ENCODE results near the gene DHRS3.

Gene DHRS3

GRCh38 chr1:12637693-12638092, 19.7 kb upstream of the DHRS3 start:
- no peak for DNase-seq

DNA sequence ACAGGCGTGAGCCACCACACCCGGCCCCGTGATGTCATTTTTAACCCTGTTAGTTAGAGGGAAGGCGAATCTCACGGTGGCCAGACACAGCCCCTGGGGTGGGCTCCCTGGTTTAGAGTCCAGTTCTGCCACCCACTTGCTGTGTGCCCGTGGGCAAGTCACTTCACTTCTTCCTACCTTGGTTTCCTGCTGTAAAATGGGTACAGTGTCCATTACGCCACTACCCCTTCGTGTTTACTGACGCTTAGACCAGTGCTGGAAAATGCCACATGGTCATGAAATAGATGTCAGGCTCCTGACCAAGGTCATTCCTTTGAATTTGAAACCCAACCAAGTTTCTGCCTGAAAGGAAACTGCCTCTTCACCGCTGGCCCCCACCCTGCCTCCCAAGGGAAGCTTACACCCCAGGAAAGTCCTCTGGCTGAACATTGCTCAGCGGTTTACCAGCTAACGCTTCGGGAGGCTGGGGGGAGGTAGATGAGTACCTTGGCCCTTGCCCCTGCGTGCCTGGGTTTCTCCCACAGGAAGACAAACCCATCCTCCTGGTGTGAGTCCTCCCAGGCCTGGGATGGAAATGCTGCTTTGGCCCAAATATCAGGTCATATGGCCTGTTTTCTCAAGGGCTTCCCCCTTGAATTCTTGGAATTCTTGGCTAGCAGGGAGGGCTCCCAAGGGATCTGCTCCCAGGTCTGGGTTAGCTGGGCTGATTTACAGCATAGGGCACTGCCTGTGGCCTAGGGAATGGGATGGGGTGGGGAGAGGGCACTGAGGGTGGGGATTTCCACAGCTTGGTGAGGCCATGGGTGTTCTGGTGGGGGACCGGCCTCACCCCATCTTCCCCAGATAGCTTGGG, 18.3 kb upstream of the DHRS3 start:
- no peak for DNase-seq

- DNase-seq, result no peak
Measured at GRCh38 chr1:12634696-12635202, 16.7 kb upstream of the DHRS3 start.

DNA sequence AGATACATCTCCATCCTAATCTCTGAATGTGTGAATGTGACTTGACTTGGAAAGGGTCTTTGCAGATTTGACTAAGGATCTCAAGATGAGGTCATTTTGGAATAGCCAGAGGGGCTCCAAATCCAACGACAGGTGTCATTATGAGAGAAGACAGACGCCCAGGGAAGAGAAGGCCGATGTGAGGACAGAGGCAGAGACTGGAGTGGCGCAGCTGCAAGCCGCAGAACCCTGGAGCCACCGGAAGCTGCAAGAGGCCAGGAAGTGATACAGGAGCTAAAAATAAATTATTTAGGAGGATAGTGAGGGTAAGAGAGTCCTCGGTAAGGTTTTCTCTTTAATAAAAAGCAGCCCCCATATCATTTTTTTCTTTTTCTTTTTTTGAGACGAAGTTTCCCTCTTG, 16.1 kb upstream of the DHRS3 start:
- peak; percentile 39 for DNase-seq

DNA sequence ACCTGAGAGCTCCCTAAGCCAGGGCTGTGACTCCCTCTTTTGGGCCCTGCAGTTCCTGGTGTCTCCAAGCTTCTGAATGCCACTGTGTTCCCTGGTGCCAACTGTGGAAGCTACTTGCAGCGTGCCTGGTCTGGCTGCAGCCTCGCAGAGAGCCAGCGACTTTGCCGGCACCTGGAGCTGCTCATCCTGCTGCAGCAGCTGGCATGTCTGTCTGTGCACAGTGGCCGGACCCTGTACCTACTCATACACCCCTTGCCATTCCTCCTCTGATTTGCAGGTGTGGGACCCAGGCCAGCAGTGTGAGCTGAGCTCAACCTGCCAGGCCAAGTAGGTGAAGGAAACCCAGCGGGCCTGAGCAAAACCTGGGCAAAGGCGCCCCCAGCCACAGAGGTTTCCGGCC, 13.6 kb upstream of the DHRS3 start:
- no peak for DNase-seq

DNA sequence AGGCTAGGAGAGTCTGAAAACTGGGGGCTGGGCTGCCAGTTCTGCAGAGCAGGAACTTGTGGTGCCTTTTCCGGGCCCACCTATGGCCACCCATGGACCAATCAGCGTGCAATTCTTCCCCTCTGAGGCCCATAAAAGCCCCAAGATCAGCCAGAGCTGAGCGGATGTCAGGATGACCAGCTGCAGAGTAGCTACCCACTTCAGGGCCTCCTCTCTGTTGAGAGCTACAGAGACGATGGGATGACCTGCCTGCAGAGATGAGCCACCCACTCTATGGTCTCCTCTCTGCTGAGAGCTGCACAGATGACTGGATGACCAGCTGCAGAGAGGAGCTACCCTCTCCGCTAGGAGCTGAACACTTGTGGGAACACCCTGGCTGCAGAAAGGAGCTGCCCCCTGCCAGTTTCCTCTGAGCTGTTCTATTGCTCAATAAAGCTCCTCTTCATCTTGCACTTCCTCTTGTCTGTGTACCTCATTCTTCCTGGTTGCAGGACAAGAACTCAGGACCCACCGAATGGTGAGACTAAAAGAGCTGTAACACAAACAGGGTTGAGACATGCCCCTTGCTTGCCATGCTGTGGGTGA, 13.0 kb upstream of the DHRS3 start:
- DNase-seq, result no peak

GRCh38 chr1:12629985-12630760, 12.2 kb upstream of the DHRS3 start:
- no peak for DNase-seq

DNA sequence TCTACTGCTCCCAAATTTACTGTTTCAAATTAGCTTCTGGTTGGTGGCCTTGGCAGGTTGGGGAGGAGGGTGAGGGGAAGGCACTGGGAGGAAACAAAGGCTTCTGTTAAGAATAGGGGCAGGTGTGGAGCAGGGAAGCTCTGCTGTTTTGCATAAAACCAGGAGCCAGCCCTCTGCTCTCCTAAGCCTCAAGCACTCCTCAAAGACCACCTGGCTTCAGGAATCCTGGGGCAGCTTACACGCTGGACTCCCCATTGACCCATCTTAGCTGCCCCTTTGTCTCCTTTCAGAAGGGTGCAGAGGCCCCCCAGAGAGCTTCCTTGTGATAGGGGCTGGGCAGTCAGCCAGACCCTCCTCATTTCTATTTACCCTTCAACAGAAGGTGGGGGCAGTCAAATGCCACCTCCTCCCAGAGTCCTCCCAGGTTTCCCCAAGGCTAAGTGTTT, 11.5 kb upstream of the DHRS3 start:
- no peak for DNase-seq

DNA sequence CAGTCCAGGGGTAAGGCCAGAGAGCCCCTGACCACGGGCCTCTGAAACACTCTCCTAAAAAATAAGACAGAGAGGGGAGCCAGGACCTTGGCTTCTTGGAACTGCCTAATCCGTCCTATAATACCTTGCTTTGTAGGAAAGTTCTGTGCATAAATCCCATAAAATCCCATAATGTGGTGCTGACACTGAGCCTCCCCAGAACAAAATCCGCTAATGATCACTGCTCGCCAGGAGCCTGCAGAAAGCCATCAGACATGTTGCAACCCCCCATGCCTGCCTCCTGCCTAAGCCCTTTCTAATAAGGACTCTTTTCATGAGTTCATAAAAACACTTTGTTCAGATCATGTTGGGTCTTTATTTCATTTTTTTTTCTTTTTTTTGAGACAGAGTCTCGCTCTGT, 9.3 kb upstream of the DHRS3 start:
- no peak for DNase-seq

- no peak for DNase-seq
Measured at GRCh38 chr1:12626888-12627287, 8.9 kb upstream of the DHRS3 start.

- no peak for DNase-seq
Measured at GRCh38 chr1:12625276-12625675, 7.3 kb upstream of the DHRS3 start.

DNA sequence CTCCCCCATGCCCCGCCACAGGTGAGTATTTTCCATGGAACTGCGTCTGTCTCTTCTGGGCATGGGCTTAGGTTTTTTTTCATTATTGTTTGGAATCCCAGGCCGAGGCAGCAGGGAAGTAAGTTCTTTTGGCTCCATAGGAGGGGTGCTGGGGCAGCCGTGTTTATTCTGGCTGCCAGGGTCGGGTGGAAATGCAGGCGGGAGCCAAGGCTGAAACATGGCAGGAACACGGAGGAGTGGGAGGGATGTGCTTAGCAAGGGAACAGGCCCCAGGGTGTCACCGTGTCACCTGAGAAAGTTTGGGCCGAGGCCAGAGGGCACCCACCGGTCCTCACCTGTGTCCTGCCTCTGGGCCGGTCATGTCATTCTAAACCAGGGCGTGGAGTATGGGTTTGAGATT, 4.5 kb upstream of the DHRS3 start:
- DNase-seq, result no peak

DNA sequence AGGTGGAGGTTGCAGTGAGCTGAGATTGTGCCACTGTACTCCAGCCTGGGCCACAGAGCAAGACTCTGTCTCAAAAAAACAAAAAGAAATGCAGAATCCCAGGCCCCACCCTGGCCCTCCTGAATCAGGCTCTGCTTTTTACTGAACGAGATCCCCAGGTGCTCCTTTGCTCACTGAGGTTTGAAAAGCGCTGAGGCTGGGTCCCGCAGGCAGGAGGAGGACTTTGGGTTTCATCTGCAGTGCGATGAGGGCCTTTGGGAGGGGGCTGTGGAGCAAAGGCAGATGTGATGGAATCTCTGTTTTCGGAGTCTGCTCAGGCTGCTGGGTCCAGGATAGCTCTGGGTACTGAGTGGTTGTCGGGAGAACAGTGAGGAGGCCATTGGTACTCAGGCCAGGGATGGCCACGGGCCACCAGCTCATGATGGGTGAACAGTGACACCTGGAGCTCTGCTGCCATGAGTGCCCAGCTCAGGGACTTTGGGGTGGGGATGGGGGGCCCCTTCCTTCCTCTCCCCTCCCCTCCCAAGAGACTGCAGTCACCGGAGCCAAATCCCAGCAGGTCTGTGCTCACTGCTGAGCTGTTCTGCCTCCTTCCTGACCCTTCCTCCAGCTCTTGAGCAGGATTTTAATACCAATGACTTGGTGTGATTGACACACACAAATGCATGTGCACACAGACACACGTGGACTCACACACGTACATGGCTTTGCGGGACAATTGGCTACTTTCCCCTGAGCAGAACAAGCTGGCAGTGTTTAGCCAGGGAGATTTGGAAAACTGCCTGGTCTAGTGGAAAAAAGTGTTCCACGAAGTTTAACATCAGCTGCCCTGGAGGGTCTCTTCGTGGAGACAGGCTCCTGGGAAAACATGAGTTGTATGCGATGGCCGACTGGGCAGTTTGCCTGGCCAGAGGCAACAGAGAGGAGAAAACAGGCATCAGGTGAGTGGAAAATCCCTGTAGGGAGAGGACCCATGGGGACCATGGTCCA, 3.6 kb upstream of the DHRS3 start:
- DNase-seq, result no peak

DNA sequence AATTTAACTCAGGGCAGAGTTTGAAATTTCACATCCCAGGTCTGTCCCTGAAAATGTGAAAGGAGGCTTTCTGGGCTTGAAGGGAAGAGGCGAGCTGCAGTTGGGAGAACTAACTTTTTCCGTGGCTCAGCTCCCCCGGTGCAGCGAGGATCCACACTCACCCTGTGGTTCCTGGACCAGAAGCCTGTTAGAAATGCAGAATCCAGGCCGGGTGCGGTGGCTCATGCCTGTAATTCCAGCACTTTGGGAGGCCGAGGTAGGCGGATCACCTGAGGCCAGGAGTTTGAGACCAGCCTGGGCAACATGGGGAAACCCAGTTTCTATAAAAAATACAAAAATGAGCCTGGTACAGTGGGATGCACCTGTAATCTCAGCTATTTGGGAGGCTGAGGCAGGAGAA, 2.9 kb upstream of the DHRS3 start:
- no peak for DNase-seq

GRCh38 chr1:12620488-12620865, 2.5 kb upstream of the DHRS3 start:
- DNase-seq, result peak; percentile 53

DNA sequence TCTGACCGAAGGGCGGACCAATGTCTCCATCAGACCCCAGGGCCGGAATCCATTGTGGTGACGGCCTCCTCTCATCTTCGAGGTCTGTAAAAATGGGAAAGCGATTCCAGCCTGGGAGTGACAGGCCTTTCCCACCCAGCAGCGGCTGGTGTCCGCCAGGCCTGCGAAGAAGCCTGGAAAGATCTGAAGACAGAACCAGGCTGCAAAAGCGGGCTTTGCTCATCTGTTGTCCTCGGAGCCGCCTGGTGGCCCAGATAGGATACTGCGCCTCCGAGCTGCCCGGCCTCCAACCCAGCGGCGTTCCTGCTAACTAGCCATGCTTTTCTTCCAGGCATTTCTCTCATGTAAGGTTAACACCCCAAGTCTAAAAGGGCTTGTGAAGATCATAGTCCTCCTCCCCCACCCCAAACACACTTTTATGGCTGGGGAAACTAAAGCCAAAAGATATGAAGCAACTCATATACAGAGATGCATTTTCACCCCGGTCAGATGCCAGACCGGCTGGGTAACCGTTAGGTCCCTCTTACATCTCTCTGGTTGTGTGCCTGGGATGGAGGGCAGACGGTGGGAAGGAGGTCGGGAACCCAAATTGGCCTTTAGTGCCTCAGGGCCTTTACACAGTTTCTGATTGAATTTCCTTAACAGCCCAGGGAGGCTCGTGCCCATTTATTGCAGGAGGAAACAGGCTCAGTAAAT, 1.9 kb upstream of the DHRS3 start:
- DNase-seq, result peak; percentile 88

DNA sequence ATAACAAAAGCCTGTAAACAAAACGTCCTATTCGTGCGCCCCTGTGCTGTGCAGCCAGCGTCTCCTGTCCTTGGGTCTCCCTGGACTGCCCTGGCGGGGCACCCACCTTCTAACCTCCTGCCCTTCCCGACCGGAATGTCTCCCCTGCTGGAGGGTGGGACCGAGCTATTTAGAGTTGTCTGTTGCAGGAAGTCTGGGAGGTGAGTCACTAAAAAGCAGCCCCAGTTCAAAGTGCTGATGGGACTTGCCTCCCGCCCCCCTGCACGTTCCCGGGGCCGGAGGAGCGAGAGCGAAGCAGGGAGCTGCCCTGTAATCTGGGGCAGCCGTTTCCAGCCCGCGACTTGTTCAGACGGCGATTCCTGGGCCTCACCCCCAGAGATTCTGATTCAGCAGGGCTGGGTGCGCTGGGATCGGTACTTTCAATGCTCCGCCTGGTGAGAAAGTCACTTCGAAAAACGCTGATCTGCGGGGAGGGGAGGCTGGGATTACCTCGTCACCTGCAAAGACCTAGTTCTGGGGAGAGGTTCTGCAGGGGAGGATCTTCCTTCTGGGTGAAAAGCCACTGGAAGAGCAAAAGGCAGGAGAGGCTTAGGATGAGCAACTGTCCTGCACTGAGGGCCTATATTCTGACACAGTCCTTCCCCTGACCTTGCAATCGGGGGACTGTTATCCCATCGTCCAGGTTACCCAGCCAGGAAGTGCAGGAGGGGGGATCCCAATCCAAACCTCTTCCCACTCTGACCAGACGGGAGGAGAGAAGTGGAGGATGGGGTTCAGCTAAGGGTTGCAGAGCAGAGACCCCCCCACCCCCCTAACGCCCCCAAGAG, 1.2 kb upstream of the DHRS3 start:
- peak; percentile 64 for DNase-seq

DNA sequence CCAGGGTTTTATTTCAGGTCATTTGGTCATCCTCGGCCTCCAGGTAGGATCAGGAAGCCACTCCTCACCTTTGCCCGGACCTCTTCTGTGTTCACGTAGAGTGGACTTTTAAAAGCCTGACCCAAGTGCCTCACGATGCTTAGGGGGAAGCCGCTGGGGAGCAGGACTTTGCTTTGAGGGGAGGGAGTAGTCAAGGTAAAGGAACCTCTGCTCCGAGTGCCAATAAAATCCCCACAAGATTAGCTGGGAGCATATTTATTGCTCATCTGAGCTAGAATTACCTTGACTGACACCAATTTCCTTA, 603 bp upstream of the DHRS3 start:
- no peak for DNase-seq

DNA sequence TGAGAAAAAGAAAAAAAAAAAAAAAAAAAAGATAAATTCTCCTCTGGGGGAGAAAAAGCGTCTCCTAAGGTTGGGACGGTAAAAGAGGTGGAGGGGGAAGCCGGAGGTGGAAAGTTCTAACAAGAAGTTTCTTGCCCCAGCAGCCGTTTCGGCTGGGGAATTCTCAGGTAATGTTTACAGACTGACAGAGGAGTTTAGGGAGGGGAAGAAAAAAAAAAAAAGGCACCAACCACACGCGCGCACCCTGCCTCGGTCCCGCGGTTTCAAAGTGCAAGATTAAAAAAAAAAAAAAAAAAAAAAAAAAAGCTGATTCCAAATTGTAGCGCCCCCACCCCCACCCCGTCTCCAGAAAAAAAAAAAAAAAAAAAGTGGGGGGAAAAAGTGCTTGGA, 504 bp downstream of the DHRS3 start:
- DNase-seq, result no peak

DNA sequence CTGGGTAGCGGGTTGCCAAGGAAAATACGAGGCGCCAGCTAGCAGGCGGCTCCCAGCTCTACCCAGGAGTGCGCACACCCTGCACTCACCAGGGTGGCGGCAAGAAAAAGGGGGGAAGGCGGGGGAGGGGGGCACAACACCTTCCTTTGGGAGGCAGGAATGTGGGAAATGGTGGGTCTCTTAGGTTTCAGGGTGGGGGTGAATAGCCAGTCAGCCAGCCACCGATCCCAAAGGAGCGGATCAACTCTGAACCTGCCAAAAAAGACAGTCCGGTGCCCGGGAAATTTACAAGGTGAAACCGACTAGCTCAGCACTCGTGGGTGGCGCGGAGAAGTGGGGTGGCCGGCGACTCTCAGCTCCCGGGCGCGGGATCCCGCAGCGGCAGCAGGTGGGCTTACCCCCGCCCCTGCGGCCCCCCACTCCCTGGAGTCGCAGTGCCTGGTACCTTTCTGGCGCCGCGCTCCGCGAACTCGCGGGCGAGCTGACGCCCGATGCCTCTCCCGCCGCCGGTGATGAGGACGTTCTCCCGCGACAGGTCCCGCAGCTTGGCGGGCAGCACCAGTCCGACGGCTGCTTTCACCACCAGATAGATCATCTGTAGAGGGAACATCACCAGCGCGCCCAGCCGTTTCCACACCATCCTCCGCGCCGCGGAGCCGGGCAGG, 1.2 kb downstream of the DHRS3 start:
- peak; percentile 37 for DNase-seq

All from hematopoietic multipotent progenitor cell treated with erythropoietin and hydrocortisone succinate and interleukin-3 and kit ligand, for 4 days (in vitro differentiated cells).